CD14-positive monocyte (primary cell): ENCODE measurements around the gene HDAC4. TPM values are rescaled to one million over a fixed set of nuclear protein-coding genes. Genes with fewer than 3 reads are reported as not detected.

Experiments used
- DNase-seq, 3 donors: peaks; one replicate each; pipeline ENCODE4 v3.0.0-alpha.2; 2011 to 2022
- H2AFZ ChIP-seq: 2 replicates; pipeline ENCODE4 v1.6.0; 2012; ENCODE audit warnings: mild to moderate bottlenecking, low read depth, low read length, inconsistent platforms; ENCODE audit not compliant: insufficient read depth, poor library complexity, severe bottlenecking
- H3K27ac ChIP-seq, 2 donors: 1 replicate in 1 of 2; 2 replicates in 1 of 2; pipeline ENCODE4 v1.5.1; 2012 to 2013; ENCODE audit warnings: low read length in 2 of 2, control low read depth in 1 of 2, inconsistent platforms in 1 of 2, low read depth in 1 of 2, mild to moderate bottlenecking in 1 of 2
- H3K27me3 ChIP-seq, 2 donors: one replicate each; pipeline versions ENCODE4 v1.6.0 to v1.6.1; 2011 to 2013; ENCODE audit warnings: low read length in 2 of 2; ENCODE audit not compliant: control insufficient read depth in 2 of 2, insufficient read depth in 2 of 2
- H3K36me3 ChIP-seq, 2 donors: replicated peaks in 1 of 2; 1 replicate in 1 of 2; 2 replicates in 1 of 2; pipeline versions ENCODE4 v1.5.1 to v1.6.1; 2012 to 2013; ENCODE audit warnings: low read length in 2 of 2, control low read depth in 1 of 2, inconsistent platforms in 1 of 2, mild to moderate bottlenecking in 1 of 2; ENCODE audit not compliant: insufficient read depth in 2 of 2, control insufficient read depth in 1 of 2
- H3K4me1 ChIP-seq, 2 donors: 1 replicate in 1 of 2; 2 replicates in 1 of 2; pipeline versions ENCODE4 v1.5.1 to v1.6.1; 2012 to 2013; ENCODE audit warnings: low read length in 2 of 2, control low read depth in 1 of 2, inconsistent platforms in 1 of 2, mild to moderate bottlenecking in 1 of 2, moderate library complexity in 1 of 2; ENCODE audit not compliant: insufficient read depth in 2 of 2, control insufficient read depth in 1 of 2
- H3K4me2 ChIP-seq: replicated peaks from 2 replicates; pipeline ENCODE3; 2012; ENCODE audit warnings: low read length, moderate library complexity, mild to moderate bottlenecking; ENCODE audit not compliant: poor library complexity, severe bottlenecking; ENCODE audit errors: extremely low read depth
- H3K4me3 ChIP-seq, 3 experiments: fragments of 200-600 bp in 1 of 3; sonication (generic) in 1 of 3; replicated peaks in 1 of 3; 1 replicate in 2 of 3; 2 replicates in 1 of 3; pipeline ENCODE4 v1.5.1; 2011 to 2013; ENCODE audit warnings: low read length in 3 of 3, mild to moderate bottlenecking in 3 of 3, control low read depth in 2 of 3, low read depth in 2 of 3, inconsistent platforms in 1 of 3, moderate library complexity in 1 of 3
- H3K79me2 ChIP-seq: 2 replicates; pipeline ENCODE4 v1.6.0; 2012; ENCODE audit warnings: mild to moderate bottlenecking, control low read depth, inconsistent platforms, low read length, moderate library complexity; ENCODE audit not compliant: insufficient read depth
- H3K9ac ChIP-seq: 2 replicates; pipeline ENCODE4 v1.6.0; 2017; ENCODE audit warnings: low read length, mild to moderate bottlenecking; ENCODE audit not compliant: insufficient read depth, poor library complexity, severe bottlenecking
- H3K9me3 ChIP-seq, 2 donors: replicated peaks in 1 of 2; 1 replicate in 1 of 2; 2 replicates in 1 of 2; pipeline versions ENCODE4 v1.5.1 to v1.6.1; 2012 to 2013; ENCODE audit warnings: low read length in 2 of 2, control low read depth in 1 of 2; ENCODE audit not compliant: control insufficient read depth in 1 of 2, insufficient read depth in 1 of 2
- H4K20me1 ChIP-seq: 2 replicates; pipeline ENCODE4 v1.6.0; 2012; ENCODE audit warnings: mild to moderate bottlenecking, low read length, control low read depth, moderate library complexity; ENCODE audit not compliant: insufficient read depth
- H3K27ac Mint-ChIP-seq, 7 donors: one replicate each; pipeline ENCODE4 v1.8.0; 2020; ENCODE audit warnings: mild to moderate bottlenecking in 7 of 7, mixed read lengths in 7 of 7, moderate library complexity in 6 of 7, inconsistent platforms in 2 of 7
- H3K27me3 Mint-ChIP-seq, 3 donors: one replicate each; pipeline ENCODE4 v1.8.0; 2021 to 2022; ENCODE audit warnings: low read depth in 3 of 3, mild to moderate bottlenecking in 3 of 3, mixed read lengths in 3 of 3, moderate library complexity in 3 of 3, inconsistent platforms in 1 of 3
- H3K36me3 Mint-ChIP-seq, 2 donors: one replicate each; pipeline ENCODE4 v1.8.0; 2020; ENCODE audit warnings: mixed read lengths in 2 of 2, inconsistent platforms in 1 of 2, mild to moderate bottlenecking in 1 of 2
- H3K4me1 Mint-ChIP-seq: one replicate; pipeline ENCODE4 v1.8.0; 2020; ENCODE audit warnings: mild to moderate bottlenecking, mixed read lengths
- H3K4me3 Mint-ChIP-seq, 2 donors: one replicate each; pipeline ENCODE4 v1.8.0; 2020; ENCODE audit warnings: mild to moderate bottlenecking in 2 of 2, mixed read lengths in 2 of 2, moderate library complexity in 1 of 2
- H3K9me3 Mint-ChIP-seq, 7 donors: one replicate each; pipeline ENCODE4 v1.8.0; 2020 to 2022; ENCODE audit warnings: mixed read lengths in 7 of 7, mild to moderate bottlenecking in 6 of 7, moderate library complexity in 6 of 7, inconsistent platforms in 2 of 7
- CTCF ChIP-seq: fragments of 200-600 bp; IDR thresholded peaks from one replicate; pipeline ENCODE4 v1.8.0; 2022; ENCODE audit warnings: antibody characterized with exemption, mild to moderate bottlenecking
- WGBS: methylation state at CpG from one replicate; pipeline ENCODE4 v1.1.5; 2013; ENCODE audit warnings: missing lambda C conversion rate; ENCODE audit not compliant: insufficient coverage; 5-methylcytosine and 5-hydroxymethylcytosine counted together
- intact Hi-C, 2 donors: fragments of 100-400 bp; cut with micrococcal nuclease; formaldehyde crosslinking; loops; one replicate each; pipeline versions ENCODE4 v1.15.0 to v1.15.1; 2023
- polyA plus RNA-seq, 3 donors: library from polyadenylated mRNA; depleted of rRNA in 1 of 3; unstranded in 2 of 3; stranded (reverse) in 1 of 3; fragments of 300-500 nt in 2 of 3; fragments of >200 nt in 1 of 3; fragmentation: Illumina TruSeq in 2 of 3; gene quantifications; 1 replicate in 2 of 3; 2 replicates in 1 of 3; pipeline ENCODE4 v1.2.3, GENCODE V29; 2012 to 2021

HDAC4 gene
- polyA plus RNA-seq, 3 donors: 3.3 to 23.0 (median 4.5) TPM

GRCh38 chr2:239008677-239009588 lies 391.9 kb downstream of the HDAC4 start:
- no peak for TF ChIP-seq CTCF
- peaks cover 5 to 35% (median 11%) of the 10 kb centered on the region in 3 donors for H3K27me3 Mint-ChIP-seq
- intact Hi-C loops: no loop called here
- H3K36me3 Mint-ChIP-seq: no peaks in the 10 kb centered on the region
- Histone ChIP-seq H3K27me3 (no peaks in the 10 kb centered on the region), H3K79me2 (no peaks in the 10 kb centered on the region), H3K9ac (no peak overlapping the region), H3K9me3 (no peaks in the 10 kb centered on the region), H3K36me3 (no peaks in the 10 kb centered on the region), H3K4me3 (no peak overlapping the region), H3K4me1 (no peaks in the 10 kb centered on the region), H2AFZ (no peak overlapping the region), H3K4me2 (no peak overlapping the region), H3K27ac (no peak overlapping the region), H4K20me1 (no peaks in the 10 kb centered on the region)
- WGBS: 92% methylated on average over 30 of the region's 35 CpGs
- no peaks in the 10 kb centered on the region for H3K4me1 Mint-ChIP-seq
- no peak for DNase-seq
- no peak overlapping the region for H3K27ac Mint-ChIP-seq
- H3K4me3 Mint-ChIP-seq: no peak overlapping the region
- H3K9me3 Mint-ChIP-seq: peaks cover 0 to 6% (median 0%) of the 10 kb centered on the region in 7 donors

- no peaks in the 10 kb centered on the region for H4K20me1 ChIP-seq
- H3K4me1 Mint-ChIP-seq: no peaks in the 10 kb centered on the region
- H3K79me2 ChIP-seq: no peaks in the 10 kb centered on the region
- H3K9me3 Mint-ChIP-seq: peaks cover 0 to 6% (median 2%) of the 10 kb centered on the region in 7 donors
- intact Hi-C loops: no loop called here
- H3K4me3 ChIP-seq: no peak overlapping the region
- no peak overlapping the region for H3K9ac ChIP-seq
- no peak overlapping the region for H2AFZ ChIP-seq
- WGBS: 77% methylated on average over 4 of the region's 12 CpGs
- no peak overlapping the region for H3K4me3 Mint-ChIP-seq
- no peaks in the 10 kb centered on the region for H3K36me3 Mint-ChIP-seq
- H3K27me3 ChIP-seq: no peaks in the 10 kb centered on the region
- H3K27ac ChIP-seq: no peak overlapping the region
- no peaks in the 10 kb centered on the region for H3K9me3 ChIP-seq
- DNase-seq: no peak
- no peak for TF ChIP-seq CTCF
- no peaks in the 10 kb centered on the region for H3K36me3 ChIP-seq
- H3K4me2 ChIP-seq: no peak overlapping the region
- no peaks in the 10 kb centered on the region for H3K4me1 ChIP-seq
- H3K27me3 Mint-ChIP-seq: peaks cover 4 to 35% (median 11%) of the 10 kb centered on the region in 3 donors
- no peak overlapping the region for H3K27ac Mint-ChIP-seq
These were observed 392.8 kb downstream of the HDAC4 start for GRCh38 chr2:239008004-239008403.
